GM12878 (cell line): ENCODE data around the gene LCAT. TPM values are rescaled to one million over a fixed set of nuclear protein-coding genes. Genes with fewer than 3 reads are reported as not detected.

Source experiments
- ATAC-seq: fragments of 200-7000 bp; cut with Tn5 transposase; 3 replicates; pipeline ENCODE4 v1.9.1; 2020; ENCODE audit warnings: mild to moderate bottlenecking, moderate library complexity
- BruUV-seq: library from RNA; stranded (reverse); fragments of 400-500 nt; replicated peaks from 2 replicates; lab custom pipeline; 2021; lab: Mats Ljungman, UMichigan
- CTCF ChIA-PET: fragments of 300-600 bp; sonication (Branson Sonifier 250); formaldehyde crosslinking; extraction: SDS; loops from one replicate; lab custom pipeline; 2021; ENCODE audit warnings: inconsistent platforms; lab: Yijun Ruan, JAX
- POLR2A ChIA-PET: fragments of 350-600 bp; formaldehyde crosslinking; extraction: SDS; loops from one replicate; lab custom pipeline; 2021; ENCODE audit warnings: inconsistent platforms; lab: Charles Lee
- RAD21 ChIA-PET: fragments of 300-600 bp; sonication (Branson Sonifier 250); formaldehyde crosslinking; loops from one replicate; lab custom pipeline; 2023; ENCODE audit warnings: antibody characterized with exemption; ENCODE audit not compliant: unreplicated experiment; lab: Charles Lee
- SMC1A ChIA-PET: fragments of 300-600 bp; sonication (Branson Sonifier 250); formaldehyde crosslinking; loops from one replicate; lab custom pipeline; 2023; ENCODE audit not compliant: unreplicated experiment, uncharacterized antibody; lab: Charles Lee
- DNase-seq: peaks from one replicate; pipeline ENCODE4 v3.0.0-alpha.2; 2011; ENCODE audit warnings: low read depth, low spot score
- FAIRE-seq: peaks from 3 replicates; lab custom pipeline; 2011; peaks lifted over from hg19 to GRCh38; lab: Jason Lieb, UNC
- H2AFZ ChIP-seq: 2 replicates; pipeline ENCODE4 v1.6.0; 2011; ENCODE audit warnings: low read depth, low read length, control low read depth; ENCODE audit not compliant: control insufficient read depth
- H3K27ac ChIP-seq: 2 replicates; pipeline ENCODE4 v1.5.1; 2011; ENCODE audit warnings: control low read depth; ENCODE audit not compliant: control insufficient read depth, insufficient read depth
- H3K27me3 ChIP-seq, 2 experiments: replicated peaks in 1 of 2; 2 replicates each; pipeline versions ENCODE4 v1.6.0 to v1.6.1; 2011; ENCODE audit warnings: low read length in 1 of 2; ENCODE audit not compliant: control insufficient read depth in 2 of 2, insufficient read depth in 2 of 2
- H3K36me3 ChIP-seq, 2 experiments: 2 replicates each; pipeline ENCODE4 v1.5.1; 2011; ENCODE audit warnings: low read length in 1 of 2; ENCODE audit not compliant: control insufficient read depth in 2 of 2, insufficient read depth in 2 of 2
- H3K4me1 ChIP-seq: 2 replicates; pipeline ENCODE4 v1.6.1; 2011; ENCODE audit warnings: mild to moderate bottlenecking, low read length, moderate library complexity, mixed read lengths; ENCODE audit not compliant: control insufficient read depth, insufficient read depth
- H3K4me2 ChIP-seq: 2 replicates; pipeline ENCODE4 v1.6.0; 2011; ENCODE audit warnings: control low read depth; ENCODE audit not compliant: control insufficient read depth, insufficient read depth
- H3K4me3 ChIP-seq: fragments of 200-600 bp; sonication (generic); 2 replicates; pipeline ENCODE4 v1.5.1; 2016
- H3K79me2 ChIP-seq: 2 replicates; pipeline ENCODE4 v1.6.0; 2011; ENCODE audit warnings: low read length; ENCODE audit not compliant: control insufficient read depth, insufficient read depth
- H3K9ac ChIP-seq: 2 replicates; pipeline ENCODE4 v1.8.0; 2011; ENCODE audit warnings: low read length, control low read depth, mixed read lengths; ENCODE audit not compliant: control insufficient read depth, insufficient read depth
- H3K9me3 ChIP-seq: replicated peaks from 3 replicates; pipeline ENCODE4 v1.5.1; 2011; ENCODE audit warnings: mild to moderate bottlenecking, low read length; ENCODE audit not compliant: control insufficient read depth, insufficient read depth
- H4K20me1 ChIP-seq: 2 replicates; pipeline ENCODE4 v1.6.0; 2011; ENCODE audit not compliant: control insufficient read depth, insufficient read depth
- CHD4 ChIP-seq: fragments of 200-600 bp; sonication (generic); IDR thresholded peaks from 2 replicates; pipeline ENCODE4 v1.6.1; 2016; ENCODE audit warnings: mild to moderate bottlenecking
- CREB1 ChIP-seq: IDR thresholded peaks from 2 replicates; pipeline ENCODE4 v1.6.1; 2012; ENCODE audit warnings: low read depth, mild to moderate bottlenecking, inconsistent platforms
- GATAD2B ChIP-seq: fragments of 450-650 bp; conservative IDR thresholded peaks from 2 replicates; pipeline ENCODE4 v1.6.1; 2017; ENCODE audit warnings: low read depth, mild to moderate bottlenecking, moderate library complexity
- IKZF1 ChIP-seq: fragments of 450-650 bp; conservative IDR thresholded peaks from 2 replicates; pipeline ENCODE4 v1.6.1; 2017; ENCODE audit warnings: antibody characterized with exemption, mild to moderate bottlenecking
- NFYA ChIP-seq: IDR thresholded peaks from 2 replicates; pipeline ENCODE4 v1.6.1; 2011; ENCODE audit warnings: low read depth, mild to moderate bottlenecking, low read length, improper control_type of control experiment, borderline replicate concordance
- NR2C1 ChIP-seq: fragments of 450-650 bp; IDR thresholded peaks from 2 replicates; pipeline ENCODE4 v1.6.1; 2017; ENCODE audit warnings: antibody characterized with exemption, mild to moderate bottlenecking, moderate library complexity
- POLR2A ChIP-seq: IDR thresholded peaks from 2 replicates; pipeline ENCODE4 v1.6.1; 2011; ENCODE audit warnings: low read depth, mild to moderate bottlenecking, low read length
- POU2F2 ChIP-seq: IDR thresholded peaks from 3 replicates; pipeline ENCODE4 v1.6.1; 2011; ENCODE audit warnings: low read depth, mild to moderate bottlenecking, low read length, borderline replicate concordance
- SIX5 ChIP-seq: IDR thresholded peaks from 2 replicates; pipeline ENCODE4 v1.6.1; 2011; ENCODE audit warnings: mild to moderate bottlenecking, low read depth, low read length, moderate library complexity; ENCODE audit not compliant: severe bottlenecking
- SP1 ChIP-seq: IDR thresholded peaks from one replicate; pipeline ENCODE4 v1.6.1; 2011; ENCODE audit warnings: low read depth, low read length
- SPI1 ChIP-seq: IDR thresholded peaks from 2 replicates; pipeline ENCODE4 v1.6.1; 2011; ENCODE audit warnings: low read depth, mild to moderate bottlenecking, low read length, moderate library complexity, borderline replicate concordance; ENCODE audit not compliant: insufficient read depth
- TCF12 ChIP-seq: IDR thresholded peaks from 2 replicates; pipeline ENCODE4 v1.6.1; 2011; ENCODE audit warnings: low read depth, mild to moderate bottlenecking, low read length
- YBX1 ChIP-seq: fragments of 450-650 bp; IDR thresholded peaks from 2 replicates; pipeline ENCODE4 v1.6.1; 2016; ENCODE audit warnings: antibody characterized with exemption
- ZBTB33 ChIP-seq: fragments of 450-650 bp; IDR thresholded peaks from 2 replicates; pipeline ENCODE4 v1.6.1; 2017; ENCODE audit warnings: mild to moderate bottlenecking
- WGBS: methylation state at CpG from one replicate; pipeline ENCODE4 v1.1.6; 2016; ENCODE audit warnings: low lambda C conversion rate; ENCODE audit not compliant: insufficient replicate concordance, insufficient coverage; ENCODE audit errors: missing lambda C conversion rate; 5-methylcytosine and 5-hydroxymethylcytosine counted together
- in situ Hi-C: fragments of 300-500 bp; cut with MboI; formaldehyde crosslinking; loops from 9 replicates; pipeline ENCODE4 v1.14.3; 2018; ENCODE audit warnings: mixed read lengths
- intact Hi-C: fragments of 100-400 bp; cut with micrococcal nuclease; formaldehyde crosslinking; loops from one replicate; pipeline ENCODE4 v1.14.2; 2022; ENCODE audit not compliant: unreplicated experiment
- polyA plus RNA-seq, 11 experiments: library from polyadenylated mRNA; depleted of rRNA in 4 of 11; unstranded in 6 of 11; stranded (reverse) in 5 of 11; fragments of >200 nt; fragmentation: Nextera tagmentation in 4 of 11; fragmentation: Illumina TruSeq in 1 of 11; extraction: Ambion mirVana in 4 of 11; extraction: Trizol in 1 of 11; gene quantifications; 1 replicate in 1 of 11; 2 replicates in 10 of 11; pipeline versions ENCODE4 v1.2.1 to v1.2.3, GENCODE V29; 2011 to 2016; ENCODE audit warnings: inconsistent platforms in 2 of 11, missing spikeins in 2 of 11, low read depth in 1 of 11
- total RNA-seq, 4 experiments: library from RNA; depleted of rRNA in 3 of 4; stranded (reverse); fragments of >200 nt in 3 of 4; fragmentation: Illumina TruSeq in 1 of 4; extraction: Trizol in 1 of 4; gene quantifications; 2 replicates each; pipeline versions ENCODE4 v1.2.1 to v1.2.3, GENCODE V29; 2013 to 2021

Gene LCAT
- total and polyA plus RNA-seq, 10 of the 15 experiments (the other 5 are each of a cell fraction or from before 2014, with no cell fraction given) = 0.61 to 11.7 (median 3.3) TPM

GRCh38 chr16:67949645-67950044 is 5.7 kb upstream of the LCAT start:
- Histone ChIP-seq H3K4me3 (no peak overlapping the region), H3K9me3 (no peaks in the 10 kb centered on the region), H3K4me1 (peaks cover 3% of the 10 kb centered on the region; the same call in 1 of the 2 replicates), H3K27ac (no peak overlapping the region), H3K9ac (no peak overlapping the region), H2AFZ (no peak overlapping the region), H3K4me2 (no peak overlapping the region), H4K20me1 (no peaks in the 10 kb centered on the region), H3K27me3 (no peaks in the 10 kb centered on the region), H3K79me2 (no peaks in the 10 kb centered on the region), H3K36me3 (peaks cover 0 to 14% of the 10 kb centered on the region in 2 experiments; a peak in 3 of 4 replicates)
- FAIRE-seq = no peak
- ChIA-PET POLR2A (interaction anchor here (0.6 kb wide), 1 partner anchor 11 kb away, joined by 7 read pairs; no protein-coding TSS in a partner anchor), RAD21 (no interaction called here), CTCF (no interaction called here), SMC1A (no interaction called here)
- intact Hi-C loops (no loop called here), in situ Hi-C loops (no loop called here)
- WGBS = 88% methylated on average over 10 of the region's 11 CpGs
- no peak for ATAC-seq
- no TSS peak for BruUV-seq
- TF ChIP-seq SP1 (no peak), SIX5 (no peak), CHD4 (no peak), POLR2A (0 out of 2 replicates have a peak, but pooled peaks have one; percentile 34), ZBTB33 (no peak), YBX1 (no peak)
- DNase-seq = no peak

- no peaks in the 10 kb centered on the region for H4K20me1 ChIP-seq
- H3K79me2 ChIP-seq = no peaks in the 10 kb centered on the region
- no peak overlapping the region for H3K4me3 ChIP-seq
- no TSS peak for BruUV-seq
- no peak for FAIRE-seq
- in situ Hi-C loops = no loop called here
- H2AFZ ChIP-seq = no peak overlapping the region
- peaks cover 3% of the 10 kb centered on the region; the same call in 1 of the 2 replicates for H3K4me1 ChIP-seq
- ChIA-PET SMC1A (no interaction called here), RAD21 (no interaction called here), POLR2A (no interaction called here), CTCF (interaction anchor here (0.6 kb wide), 1 partner anchor 92 kb away, joined by 3 read pairs; no protein-coding TSS in a partner anchor)
- 88% methylated on average over 15 of the region's 15 CpGs for WGBS
- H3K27me3 ChIP-seq = no peaks in the 10 kb centered on the region
- no peak overlapping the region for H3K9ac ChIP-seq
- no peaks in the 10 kb centered on the region for H3K9me3 ChIP-seq
- no peak for DNase-seq
- H3K27ac ChIP-seq = no peak overlapping the region
- intact Hi-C loops = no loop called here
- H3K4me2 ChIP-seq = no peak overlapping the region
- ATAC-seq = no peak
- no peak for TF ChIP-seq NFYA
- no peak for TF ChIP-seq NR2C1
- TF ChIP-seq TCF12 = no peak
- TF ChIP-seq SPI1 = no peak
- TF ChIP-seq IKZF1 = no peak
- no peak for TF ChIP-seq POU2F2
- no peak for TF ChIP-seq YBX1
- no peak for TF ChIP-seq CREB1
- TF ChIP-seq GATAD2B = no peak
- peaks cover 0 to 14% of the 10 kb centered on the region in 2 experiments; a peak in 3 of 4 replicates for H3K36me3 ChIP-seq
These were observed 4.1 kb upstream of the LCAT start for GRCh38 chr16:67948015-67948414.
